DND-41 (cell line): ENCODE data around the gene KCMF1.

Source experiments
- ATAC-seq: fragments of 200-7000 bp; cut with Tn5 transposase; 3 replicates; pipeline ENCODE4 v1.9.1; 2021; ENCODE audit warnings: low read depth; ENCODE audit not compliant: insufficient read depth
- DNase-seq: peaks from one replicate; pipeline ENCODE4 v3.0.0-alpha.2; 2020
- H2AFZ ChIP-seq: 2 replicates; pipeline ENCODE4 v1.6.0; 2012; ENCODE audit warnings: low read depth, low read length
- H3K27ac ChIP-seq: 2 replicates; pipeline ENCODE4 v1.5.1; 2012; ENCODE audit warnings: low read length, inconsistent platforms
- H3K27me3 ChIP-seq: fragments of 200-600 bp; sonication (generic); 2 replicates; pipeline ENCODE4 v1.6.0; 2012; ENCODE audit warnings: low read length, mild to moderate bottlenecking, inconsistent platforms; ENCODE audit not compliant: insufficient read depth, poor library complexity
- H3K36me3 ChIP-seq: 2 replicates; pipeline ENCODE4 v1.5.1; 2012; ENCODE audit warnings: low read length, inconsistent platforms; ENCODE audit not compliant: insufficient read depth
- H3K4me1 ChIP-seq: 2 replicates; pipeline ENCODE4 v1.5.1; 2012; ENCODE audit warnings: mild to moderate bottlenecking, low read length; ENCODE audit not compliant: insufficient read depth
- H3K4me2 ChIP-seq: 2 replicates; pipeline ENCODE4 v1.6.0; 2012; ENCODE audit warnings: mild to moderate bottlenecking, moderate library complexity, low read length, inconsistent platforms; ENCODE audit not compliant: insufficient read depth
- H3K4me3 ChIP-seq, 2 experiments: fragments of 200-600 bp in 1 of 2; shearing (Covaris generic) in 1 of 2; 2 replicates each; pipeline ENCODE4 v1.5.1; 2012 to 2016; ENCODE audit warnings: inconsistent platforms in 2 of 2, low read length in 2 of 2, mild to moderate bottlenecking in 2 of 2, low read depth in 1 of 2, moderate library complexity in 1 of 2
- H3K79me2 ChIP-seq: 2 replicates; pipeline ENCODE4 v1.6.0; 2012; ENCODE audit warnings: low read length, inconsistent platforms; ENCODE audit not compliant: insufficient read depth
- H3K9ac ChIP-seq: 2 replicates; pipeline ENCODE4 v1.6.0; 2012; ENCODE audit warnings: low read depth, mild to moderate bottlenecking, inconsistent platforms, low read length, moderate library complexity
- H3K9me3 ChIP-seq: 2 replicates; pipeline ENCODE4 v1.5.1; 2012; ENCODE audit warnings: low read length, moderate library complexity, mild to moderate bottlenecking, inconsistent platforms; ENCODE audit not compliant: insufficient read depth, severe bottlenecking
- H4K20me1 ChIP-seq: 2 replicates; pipeline ENCODE4 v1.6.0; 2012; ENCODE audit warnings: low read length; ENCODE audit not compliant: insufficient read depth
- EZH2 ChIP-seq: IDR thresholded peaks from 3 replicates; pipeline ENCODE4 v1.6.1; 2012; ENCODE audit warnings: borderline replicate concordance, low read depth, mild to moderate bottlenecking, moderate library complexity, low read length, inconsistent platforms; ENCODE audit not compliant: severe bottlenecking
- TF ChIP-seq, protein P1 (sequence below): IDR thresholded peaks from 2 replicates; pipeline ENCODE4 v1.5.1; 2012; ENCODE audit warnings: borderline replicate concordance, low read length, moderate library complexity, mild to moderate bottlenecking; ENCODE audit not compliant: poor library complexity, severe bottlenecking; ENCODE audit errors: extremely low read depth

The KCMF1 gene

DNA sequence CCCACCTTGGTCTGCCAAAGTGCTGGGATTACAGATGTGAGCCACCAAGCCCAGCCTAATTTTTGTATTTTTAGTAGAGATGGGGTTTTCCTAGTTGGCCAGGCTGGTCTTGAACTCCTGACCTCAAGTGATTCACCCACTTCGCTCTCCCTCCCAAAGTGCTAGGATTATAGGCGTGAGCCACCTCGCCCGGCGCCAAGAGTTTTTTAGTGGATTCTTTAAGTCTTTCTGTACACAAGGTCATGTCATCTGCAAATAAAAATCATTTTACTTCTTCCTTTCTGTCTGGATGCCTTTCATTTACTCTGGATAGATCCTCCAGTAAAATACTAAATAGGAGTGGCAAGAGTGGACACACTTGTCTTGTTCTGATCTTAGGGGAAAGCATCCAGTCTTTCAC lies 61.7 kb downstream of the KCMF1 start:
- Histone ChIP-seq H3K4me3 (no peak overlapping the region), H3K4me1 (no peaks in the 10 kb centered on the region), H2AFZ (no peak overlapping the region), H3K4me2 (no peak overlapping the region), H3K27ac (no peak overlapping the region), H4K20me1 (peaks cover 22% of the 10 kb centered on the region), H3K27me3 (no peaks in the 10 kb centered on the region), H3K9ac (no peak overlapping the region), H3K36me3 (peaks cover 85% of the 10 kb centered on the region), H3K79me2 (peaks cover 63% of the 10 kb centered on the region), H3K9me3 (no peaks in the 10 kb centered on the region)
- ATAC-seq (no peak), DNase-seq (no peak)
- TF ChIP-seq EZH2: no peak
- TF ChIP-seq, protein P1, sequence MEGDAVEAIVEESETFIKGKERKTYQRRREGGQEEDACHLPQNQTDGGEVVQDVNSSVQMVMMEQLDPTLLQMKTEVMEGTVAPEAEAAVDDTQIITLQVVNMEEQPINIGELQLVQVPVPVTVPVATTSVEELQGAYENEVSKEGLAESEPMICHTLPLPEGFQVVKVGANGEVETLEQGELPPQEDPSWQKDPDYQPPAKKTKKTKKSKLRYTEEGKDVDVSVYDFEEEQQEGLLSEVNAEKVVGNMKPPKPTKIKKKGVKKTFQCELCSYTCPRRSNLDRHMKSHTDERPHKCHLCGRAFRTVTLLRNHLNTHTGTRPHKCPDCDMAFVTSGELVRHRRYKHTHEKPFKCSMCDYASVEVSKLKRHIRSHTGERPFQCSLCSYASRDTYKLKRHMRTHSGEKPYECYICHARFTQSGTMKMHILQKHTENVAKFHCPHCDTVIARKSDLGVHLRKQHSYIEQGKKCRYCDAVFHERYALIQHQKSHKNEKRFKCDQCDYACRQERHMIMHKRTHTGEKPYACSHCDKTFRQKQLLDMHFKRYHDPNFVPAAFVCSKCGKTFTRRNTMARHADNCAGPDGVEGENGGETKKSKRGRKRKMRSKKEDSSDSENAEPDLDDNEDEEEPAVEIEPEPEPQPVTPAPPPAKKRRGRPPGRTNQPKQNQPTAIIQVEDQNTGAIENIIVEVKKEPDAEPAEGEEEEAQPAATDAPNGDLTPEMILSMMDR: no peak

DNA sequence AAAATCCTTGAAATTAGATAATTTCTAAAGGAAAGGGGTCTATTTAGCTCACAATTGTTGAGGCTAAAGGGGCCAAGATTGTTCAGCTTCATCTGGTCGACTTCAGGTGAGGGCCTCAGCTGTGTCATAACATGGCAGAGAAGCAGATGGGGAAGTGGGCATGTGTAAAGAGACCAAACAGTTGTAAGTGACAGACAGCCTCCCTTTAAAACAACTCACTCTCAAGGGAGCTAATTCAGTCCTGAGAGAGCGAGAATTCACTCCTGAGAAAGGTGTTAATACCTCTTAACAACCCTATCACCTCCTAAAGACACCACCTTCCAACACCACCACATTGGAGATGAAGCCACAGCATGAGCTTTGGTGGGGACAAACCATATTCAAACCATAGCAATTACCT lies 62.4 kb downstream of the KCMF1 start:
- Histone ChIP-seq H4K20me1 (peaks cover 19% of the 10 kb centered on the region), H3K9ac (no peak overlapping the region), H3K4me1 (no peaks in the 10 kb centered on the region), H3K36me3 (peaks cover 87% of the 10 kb centered on the region), H3K4me3 (no peak overlapping the region), H2AFZ (no peak overlapping the region), H3K27me3 (no peaks in the 10 kb centered on the region), H3K79me2 (peaks cover 62% of the 10 kb centered on the region), H3K27ac (no peak overlapping the region), H3K9me3 (no peaks in the 10 kb centered on the region), H3K4me2 (no peak overlapping the region)
- no peak for DNase-seq
- no peak for ATAC-seq
- TF ChIP-seq EZH2: no peak
- TF ChIP-seq, protein P1: no peak

DNA sequence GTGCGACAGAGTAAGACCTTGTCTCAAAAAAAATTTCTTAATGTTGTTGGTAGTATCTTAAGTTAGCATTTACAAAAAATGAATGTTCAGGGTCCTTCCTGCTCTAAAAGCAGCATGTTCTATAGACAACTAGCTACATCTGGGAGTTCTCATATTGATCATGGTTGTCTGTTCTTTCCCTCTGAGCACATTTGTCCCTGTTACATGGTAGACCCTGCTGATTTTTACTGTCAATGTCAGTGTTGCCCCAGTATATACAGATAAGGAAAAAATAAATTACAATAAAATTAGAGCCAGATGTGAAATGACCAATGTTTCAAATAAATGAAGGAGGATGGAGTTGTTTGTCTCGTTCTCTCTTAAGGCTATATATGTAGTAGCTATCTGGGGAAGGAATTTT lies 63.2 kb downstream of the KCMF1 start:
- no peaks in the 10 kb centered on the region for H3K27me3 ChIP-seq
- no peak overlapping the region for H3K9ac ChIP-seq
- H3K4me1 ChIP-seq: no peaks in the 10 kb centered on the region
- no peak overlapping the region for H3K4me3 ChIP-seq
- H3K36me3 ChIP-seq: peaks cover 81% of the 10 kb centered on the region
- no peaks in the 10 kb centered on the region for H3K9me3 ChIP-seq
- DNase-seq (no peak), ATAC-seq (no peak)
- H3K4me2 ChIP-seq: no peak overlapping the region
- no peak overlapping the region for H3K27ac ChIP-seq
- H3K79me2 ChIP-seq: peaks cover 64% of the 10 kb centered on the region
- no peak overlapping the region for H2AFZ ChIP-seq
- peaks cover 19% of the 10 kb centered on the region for H4K20me1 ChIP-seq
- TF ChIP-seq, protein P1: no peak

DNA sequence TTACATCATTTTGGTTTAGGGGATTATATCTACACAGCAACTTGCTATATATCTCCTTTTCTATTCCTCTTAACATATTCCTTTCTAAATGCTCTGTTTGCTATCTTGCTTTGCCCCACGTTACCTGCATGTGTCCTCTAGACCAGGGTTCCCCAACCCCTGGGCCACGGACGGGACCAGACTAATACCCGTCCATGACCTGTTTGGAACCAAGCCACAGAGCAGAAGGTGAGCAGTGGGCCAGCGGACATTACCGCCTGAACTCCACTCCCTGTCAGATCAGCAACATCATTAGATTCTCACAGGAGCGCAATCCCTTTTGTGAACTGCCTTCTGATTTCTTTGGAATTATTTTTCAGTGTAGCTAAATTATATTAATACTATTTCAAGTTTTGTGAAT lies 66.7 kb downstream of the KCMF1 start:
- H3K79me2 ChIP-seq: peaks cover 50% of the 10 kb centered on the region
- H3K4me3 ChIP-seq: no peak overlapping the region
- H3K27ac ChIP-seq: no peak overlapping the region
- H3K4me1 ChIP-seq: no peaks in the 10 kb centered on the region
- no peak overlapping the region for H2AFZ ChIP-seq
- no peak overlapping the region for H3K9ac ChIP-seq
- H3K4me2 ChIP-seq: no peak overlapping the region
- ATAC-seq (no peak), DNase-seq (no peak)
- H4K20me1 ChIP-seq: peaks cover 13% of the 10 kb centered on the region
- TF ChIP-seq EZH2: no peak
- TF ChIP-seq, protein P1: no peak
- H3K36me3 ChIP-seq: peaks cover 84% of the 10 kb centered on the region
- no peaks in the 10 kb centered on the region for H3K9me3 ChIP-seq
- H3K27me3 ChIP-seq: no peaks in the 10 kb centered on the region
